BLaER1 (cell line): Measurements from ENCODE around the gene PDHX.

Experiments
- H3K27ac ChIP-seq: shearing (Covaris generic); formaldehyde crosslinking; 2 replicates; pipeline ENCODE4 v1.8.1; 2022
- H3K27me3 ChIP-seq: shearing (Covaris generic); formaldehyde crosslinking; 2 replicates; pipeline ENCODE4 v1.8.1; 2022
- H3K36me3 ChIP-seq: shearing (Covaris generic); formaldehyde crosslinking; 2 replicates; pipeline ENCODE4 v1.8.1; 2022
- H3K4me1 ChIP-seq: shearing (Covaris generic); formaldehyde crosslinking; 2 replicates; pipeline ENCODE4 v1.8.1; 2022
- H3K4me2 ChIP-seq: shearing (Covaris generic); formaldehyde crosslinking; 2 replicates; pipeline ENCODE4 v1.8.1; 2022
- H3K4me3 ChIP-seq: shearing (Covaris generic); formaldehyde crosslinking; 2 replicates; pipeline ENCODE4 v1.8.1; 2022
- H3K9ac ChIP-seq: shearing (Covaris generic); formaldehyde crosslinking; 2 replicates; pipeline ENCODE4 v1.8.1; 2022
- H3K9me3 ChIP-seq: shearing (Covaris generic); formaldehyde crosslinking; 2 replicates; pipeline ENCODE4 v1.8.1; 2022
- H4K20me1 ChIP-seq: shearing (Covaris generic); formaldehyde crosslinking; 2 replicates; pipeline ENCODE4 v1.8.1; 2022
- Cebpa-rat ChIP-seq: shearing (Covaris generic); IDR thresholded peaks from 2 replicates; pipeline ENCODE4 v1.8.1; 2022

The PDHX gene

GRCh38 chr11:34926101-34926830, 9.8 kb downstream of the PDHX start:
- H3K4me3 ChIP-seq = no peak overlapping the region
- no peak overlapping the region for H3K4me2 ChIP-seq

GRCh38 chr11:34926831-34927132, 10.4 kb downstream of the PDHX start:
- Histone ChIP-seq H3K36me3 (0 out of 2 replicates have a peak, but pooled peaks cover 11% of the 10 kb centered on the region), H4K20me1 (peaks cover 74% of the 10 kb centered on the region), H3K4me1 (peaks cover 10% of the 10 kb centered on the region), H3K27me3 (no peaks in the 10 kb centered on the region), H3K9me3 (no peaks in the 10 kb centered on the region), H3K27ac (no peak overlapping the region), H3K9ac (no peak overlapping the region), H3K4me3 (no peak overlapping the region), H3K4me2 (no peak overlapping the region)
- no peak for TF ChIP-seq Cebpa-rat

More at GRCh38 chr11:34926101-34926830, 9.8 kb downstream of the PDHX start:
- no peaks in the 10 kb centered on the region for H3K27me3 ChIP-seq
- peaks cover 79% of the 10 kb centered on the region for H4K20me1 ChIP-seq
- 0 out of 2 replicates have a peak, but pooled peaks cover 10% of the 10 kb centered on the region for H3K36me3 ChIP-seq
- H3K4me1 ChIP-seq = peaks cover 10% of the 10 kb centered on the region
- no peak for TF ChIP-seq Cebpa-rat
- no peaks in the 10 kb centered on the region for H3K9me3 ChIP-seq
- no peak overlapping the region for H3K9ac ChIP-seq
- no peak overlapping the region for H3K27ac ChIP-seq

GRCh38 chr11:34928268-34928959, 12.0 kb downstream of the PDHX start:
- no peak overlapping the region for H3K27ac ChIP-seq
- peaks cover 10% of the 10 kb centered on the region for H3K4me1 ChIP-seq
- no peak overlapping the region for H3K9ac ChIP-seq
- H4K20me1 ChIP-seq = peaks cover 58% of the 10 kb centered on the region
- H3K9me3 ChIP-seq = no peaks in the 10 kb centered on the region
- TF ChIP-seq Cebpa-rat = no peak
- no peaks in the 10 kb centered on the region for H3K27me3 ChIP-seq
- H3K4me3 ChIP-seq = no peak overlapping the region
- H3K36me3 ChIP-seq = peaks cover 26% of the 10 kb centered on the region
- no peak overlapping the region for H3K4me2 ChIP-seq

- Histone ChIP-seq H3K27me3 (no peaks in the 10 kb centered on the region), H3K27ac (no peak overlapping the region), H3K9me3 (no peaks in the 10 kb centered on the region), H3K4me2 (no peak overlapping the region), H3K4me1 (peaks cover 7% of the 10 kb centered on the region), H3K4me3 (no peak overlapping the region), H3K9ac (no peak overlapping the region), H4K20me1 (peaks cover 51% of the 10 kb centered on the region), H3K36me3 (peaks cover 30% of the 10 kb centered on the region)
- TF ChIP-seq Cebpa-rat = no peak
Observed at GRCh38 chr11:34928960-34929680, 12.7 kb downstream of the PDHX start.

GRCh38 chr11:34929794-34930763, 13.7 kb downstream of the PDHX start:
- Histone ChIP-seq H3K9ac (no peak overlapping the region), H3K4me3 (no peak overlapping the region), H3K9me3 (no peaks in the 10 kb centered on the region), H3K36me3 (peaks cover 36% of the 10 kb centered on the region), H3K27me3 (no peaks in the 10 kb centered on the region), H4K20me1 (peaks cover 41% of the 10 kb centered on the region), H3K4me1 (no peaks in the 10 kb centered on the region), H3K4me2 (no peak overlapping the region), H3K27ac (no peak overlapping the region)
- TF ChIP-seq Cebpa-rat = no peak

GRCh38 chr11:34936945-34937629, 20.7 kb downstream of the PDHX start:
- Histone ChIP-seq H3K9me3 (peaks cover 5% of the 10 kb centered on the region), H3K4me3 (no peak overlapping the region), H3K4me1 (no peaks in the 10 kb centered on the region), H3K9ac (no peak overlapping the region), H3K4me2 (no peak overlapping the region), H4K20me1 (no peaks in the 10 kb centered on the region), H3K36me3 (peaks cover 61% of the 10 kb centered on the region), H3K27me3 (no peaks in the 10 kb centered on the region), H3K27ac (no peak overlapping the region)
- TF ChIP-seq Cebpa-rat = no peak

- Histone ChIP-seq H3K27ac (no peak overlapping the region), H3K9ac (no peak overlapping the region), H3K4me3 (no peak overlapping the region), H3K4me1 (no peaks in the 10 kb centered on the region), H3K9me3 (peaks cover 8% of the 10 kb centered on the region), H4K20me1 (no peaks in the 10 kb centered on the region), H3K36me3 (peaks cover 49% of the 10 kb centered on the region), H3K4me2 (no peak overlapping the region), H3K27me3 (no peaks in the 10 kb centered on the region)
- no peak for TF ChIP-seq Cebpa-rat
Observed at GRCh38 chr11:34938611-34939010, 22.2 kb downstream of the PDHX start.

- Histone ChIP-seq H3K4me3 (no peak overlapping the region), H3K4me1 (no peaks in the 10 kb centered on the region), H3K9ac (no peak overlapping the region), H3K4me2 (no peak overlapping the region), H4K20me1 (no peaks in the 10 kb centered on the region), H3K27ac (no peak overlapping the region), H3K36me3 (peaks cover 48% of the 10 kb centered on the region), H3K27me3 (no peaks in the 10 kb centered on the region), H3K9me3 (peaks cover 19% of the 10 kb centered on the region)
- no peak for TF ChIP-seq Cebpa-rat
Observed at GRCh38 chr11:34940026-34940677, 23.7 kb downstream of the PDHX start.
